HL-60 (cell line): ENCODE measurements around the gene FNIP1.
"Not testable (repeated sequence)": the region's sequence is repeated elsewhere in the genome, so short reads cannot be mapped to it uniquely, and the experiment has no call there.

Source experiments
- DNase-seq, 2 experiments: peaks; one replicate each; pipeline ENCODE4 v3.0.0-alpha.2; 2010 to 2020; ENCODE audit warnings: low read depth in 1 of 2, low spot score in 1 of 2
- H3K27ac ChIP-seq: fragments of 250-450 bp; sonication (Bioruptor Pico); replicated peaks from 2 replicates; pipeline ENCODE4 v1.5.1; 2020; ENCODE audit warnings: mild to moderate bottlenecking, moderate library complexity
- H3K27me3 ChIP-seq: fragments of 250-450 bp; sonication (Bioruptor Pico); 2 replicates; pipeline ENCODE4 v1.5.1; 2021; ENCODE audit warnings: mild to moderate bottlenecking, moderate library complexity; ENCODE audit not compliant: insufficient read depth, poor library complexity, severe bottlenecking
- H3K4me3 ChIP-seq: replicated peaks from 2 replicates; pipeline ENCODE4 v1.5.1; 2011; ENCODE audit warnings: mild to moderate bottlenecking, control low read depth, low read length; ENCODE audit not compliant: insufficient read depth
- GABPA ChIP-seq: IDR thresholded peaks from 2 replicates; pipeline ENCODE4 v1.6.1; 2012; ENCODE audit warnings: low read depth
- POLR2AphosphoS5 ChIP-seq: IDR thresholded peaks from 2 replicates; pipeline ENCODE4 v1.6.1; 2012; ENCODE audit warnings: low read depth
- SPI1 ChIP-seq: IDR thresholded peaks from 2 replicates; pipeline ENCODE4 v1.6.1; 2012; ENCODE audit warnings: low read depth, mild to moderate bottlenecking, borderline replicate concordance
- TF ChIP-seq, protein P1 (sequence below): IDR thresholded peaks from 2 replicates; pipeline ENCODE4 v1.6.1; 2012; ENCODE audit warnings: low read depth; ENCODE audit not compliant: insufficient replicate concordance
- TF ChIP-seq, protein P2 (sequence below): IDR thresholded peaks from one replicate; pipeline ENCODE4 v1.5.1; 2011; ENCODE audit warnings: low read length, control low read depth, inconsistent platforms; ENCODE audit not compliant: insufficient read depth

Gene FNIP1

DNA sequence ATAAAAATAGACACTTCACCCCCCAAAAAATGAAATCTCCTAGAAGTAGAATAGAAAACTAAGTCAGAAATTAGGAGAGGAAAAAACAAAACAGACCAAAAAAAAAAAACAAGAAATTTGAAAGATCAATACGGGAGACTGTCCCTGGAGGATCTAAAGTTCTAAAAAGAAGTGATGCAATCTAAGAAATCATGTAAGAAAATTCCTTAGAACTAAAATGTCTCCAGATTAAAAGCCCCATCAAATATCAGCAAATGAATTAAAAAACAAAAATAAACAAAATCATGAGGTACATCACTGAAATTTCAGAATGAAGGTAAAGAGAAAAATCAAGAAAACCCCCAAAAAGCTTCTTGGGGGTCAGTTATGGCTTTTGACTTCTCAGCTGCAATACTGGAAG is 13.5 kb downstream of the FNIP1 start:
- no peak for TF ChIP-seq GABPA
- TF ChIP-seq, protein P1, sequence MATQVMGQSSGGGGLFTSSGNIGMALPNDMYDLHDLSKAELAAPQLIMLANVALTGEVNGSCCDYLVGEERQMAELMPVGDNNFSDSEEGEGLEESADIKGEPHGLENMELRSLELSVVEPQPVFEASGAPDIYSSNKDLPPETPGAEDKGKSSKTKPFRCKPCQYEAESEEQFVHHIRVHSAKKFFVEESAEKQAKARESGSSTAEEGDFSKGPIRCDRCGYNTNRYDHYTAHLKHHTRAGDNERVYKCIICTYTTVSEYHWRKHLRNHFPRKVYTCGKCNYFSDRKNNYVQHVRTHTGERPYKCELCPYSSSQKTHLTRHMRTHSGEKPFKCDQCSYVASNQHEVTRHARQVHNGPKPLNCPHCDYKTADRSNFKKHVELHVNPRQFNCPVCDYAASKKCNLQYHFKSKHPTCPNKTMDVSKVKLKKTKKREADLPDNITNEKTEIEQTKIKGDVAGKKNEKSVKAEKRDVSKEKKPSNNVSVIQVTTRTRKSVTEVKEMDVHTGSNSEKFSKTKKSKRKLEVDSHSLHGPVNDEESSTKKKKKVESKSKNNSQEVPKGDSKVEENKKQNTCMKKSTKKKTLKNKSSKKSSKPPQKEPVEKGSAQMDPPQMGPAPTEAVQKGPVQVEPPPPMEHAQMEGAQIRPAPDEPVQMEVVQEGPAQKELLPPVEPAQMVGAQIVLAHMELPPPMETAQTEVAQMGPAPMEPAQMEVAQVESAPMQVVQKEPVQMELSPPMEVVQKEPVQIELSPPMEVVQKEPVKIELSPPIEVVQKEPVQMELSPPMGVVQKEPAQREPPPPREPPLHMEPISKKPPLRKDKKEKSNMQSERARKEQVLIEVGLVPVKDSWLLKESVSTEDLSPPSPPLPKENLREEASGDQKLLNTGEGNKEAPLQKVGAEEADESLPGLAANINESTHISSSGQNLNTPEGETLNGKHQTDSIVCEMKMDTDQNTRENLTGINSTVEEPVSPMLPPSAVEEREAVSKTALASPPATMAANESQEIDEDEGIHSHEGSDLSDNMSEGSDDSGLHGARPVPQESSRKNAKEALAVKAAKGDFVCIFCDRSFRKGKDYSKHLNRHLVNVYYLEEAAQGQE, result no peak
- TF ChIP-seq POLR2AphosphoS5, result no peak
- TF ChIP-seq, protein P2, sequence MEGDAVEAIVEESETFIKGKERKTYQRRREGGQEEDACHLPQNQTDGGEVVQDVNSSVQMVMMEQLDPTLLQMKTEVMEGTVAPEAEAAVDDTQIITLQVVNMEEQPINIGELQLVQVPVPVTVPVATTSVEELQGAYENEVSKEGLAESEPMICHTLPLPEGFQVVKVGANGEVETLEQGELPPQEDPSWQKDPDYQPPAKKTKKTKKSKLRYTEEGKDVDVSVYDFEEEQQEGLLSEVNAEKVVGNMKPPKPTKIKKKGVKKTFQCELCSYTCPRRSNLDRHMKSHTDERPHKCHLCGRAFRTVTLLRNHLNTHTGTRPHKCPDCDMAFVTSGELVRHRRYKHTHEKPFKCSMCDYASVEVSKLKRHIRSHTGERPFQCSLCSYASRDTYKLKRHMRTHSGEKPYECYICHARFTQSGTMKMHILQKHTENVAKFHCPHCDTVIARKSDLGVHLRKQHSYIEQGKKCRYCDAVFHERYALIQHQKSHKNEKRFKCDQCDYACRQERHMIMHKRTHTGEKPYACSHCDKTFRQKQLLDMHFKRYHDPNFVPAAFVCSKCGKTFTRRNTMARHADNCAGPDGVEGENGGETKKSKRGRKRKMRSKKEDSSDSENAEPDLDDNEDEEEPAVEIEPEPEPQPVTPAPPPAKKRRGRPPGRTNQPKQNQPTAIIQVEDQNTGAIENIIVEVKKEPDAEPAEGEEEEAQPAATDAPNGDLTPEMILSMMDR, result no peak
- TF ChIP-seq SPI1, result no peak

DNA sequence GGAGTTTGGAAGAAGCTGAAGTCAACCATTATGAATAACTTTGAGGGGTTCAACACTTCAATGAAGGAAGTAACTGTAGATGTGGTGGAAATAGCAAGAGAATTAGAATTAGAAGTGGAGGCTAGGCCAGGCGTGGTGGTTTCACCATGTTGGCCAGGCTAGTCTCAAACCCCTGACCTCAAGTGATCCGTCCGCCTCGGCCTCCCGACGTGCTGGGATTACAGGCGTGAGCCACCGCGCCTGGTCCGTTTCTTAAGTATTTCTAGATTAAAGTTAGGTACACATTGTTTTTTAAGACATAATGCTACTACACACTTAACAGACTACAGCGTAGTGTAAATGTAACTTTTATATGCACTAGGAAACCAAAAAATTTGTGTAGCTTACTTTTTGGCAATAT is 14.1 kb downstream of the FNIP1 start:
- no peak overlapping the region for H3K4me3 ChIP-seq
- no peaks in the 10 kb centered on the region for H3K27me3 ChIP-seq
- no peak for DNase-seq
- H3K27ac ChIP-seq, result no peak overlapping the region
- TF ChIP-seq SPI1 (no peak), GABPA (no peak), POLR2AphosphoS5 (no peak)
- TF ChIP-seq, protein P1, result no peak
- TF ChIP-seq, protein P2, result no peak

More for the DNA sequence above, 13.5 kb downstream of the FNIP1 start:
- no peak overlapping the region for H3K4me3 ChIP-seq
- DNase-seq, result no peak
- H3K27ac ChIP-seq, result no peak overlapping the region
- no peaks in the 10 kb centered on the region for H3K27me3 ChIP-seq

DNA sequence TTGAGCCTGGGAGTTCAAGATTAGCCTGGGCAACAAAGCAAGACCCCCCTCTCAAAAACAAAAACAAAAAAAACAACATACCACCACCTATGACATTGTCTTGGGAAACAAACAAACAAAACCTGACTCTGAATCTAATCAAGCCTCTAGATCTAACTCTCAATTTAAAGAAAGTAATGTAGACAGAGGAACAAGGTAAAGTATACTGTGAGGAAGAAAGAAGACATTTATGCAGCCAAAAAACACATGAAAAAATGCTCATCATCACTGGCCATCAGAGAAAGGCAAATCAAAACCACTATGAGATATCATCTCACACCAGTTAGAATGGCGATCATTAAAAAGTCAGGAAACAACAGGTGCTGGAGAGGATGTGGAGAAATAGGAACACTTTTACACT is 18.7 kb downstream of the FNIP1 start:
- not testable (repeated sequence) for DNase-seq, H3K4me3 ChIP-seq, H3K27ac ChIP-seq, H3K27me3 ChIP-seq

DNA sequence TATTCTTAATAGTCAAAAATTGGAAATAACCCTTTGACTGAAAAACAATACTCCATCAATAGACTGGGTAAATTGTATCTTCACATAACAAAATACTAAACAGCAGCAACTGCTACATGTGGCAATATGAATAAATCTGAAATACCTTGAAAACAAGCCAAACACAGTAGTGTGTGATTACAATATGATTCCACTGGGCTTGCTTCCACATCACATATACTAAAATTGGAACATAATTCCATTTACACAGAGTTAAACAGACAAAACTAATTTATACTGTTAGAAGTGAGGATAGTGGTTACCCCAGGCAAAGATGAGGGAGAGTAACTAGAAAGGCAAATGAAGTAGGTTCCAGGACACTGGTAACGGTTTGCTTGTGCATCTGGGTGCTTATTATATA is 20.4 kb downstream of the FNIP1 start:
- Histone ChIP-seq H3K27ac (no peak overlapping the region), H3K27me3 (no peaks in the 10 kb centered on the region)

DNA sequence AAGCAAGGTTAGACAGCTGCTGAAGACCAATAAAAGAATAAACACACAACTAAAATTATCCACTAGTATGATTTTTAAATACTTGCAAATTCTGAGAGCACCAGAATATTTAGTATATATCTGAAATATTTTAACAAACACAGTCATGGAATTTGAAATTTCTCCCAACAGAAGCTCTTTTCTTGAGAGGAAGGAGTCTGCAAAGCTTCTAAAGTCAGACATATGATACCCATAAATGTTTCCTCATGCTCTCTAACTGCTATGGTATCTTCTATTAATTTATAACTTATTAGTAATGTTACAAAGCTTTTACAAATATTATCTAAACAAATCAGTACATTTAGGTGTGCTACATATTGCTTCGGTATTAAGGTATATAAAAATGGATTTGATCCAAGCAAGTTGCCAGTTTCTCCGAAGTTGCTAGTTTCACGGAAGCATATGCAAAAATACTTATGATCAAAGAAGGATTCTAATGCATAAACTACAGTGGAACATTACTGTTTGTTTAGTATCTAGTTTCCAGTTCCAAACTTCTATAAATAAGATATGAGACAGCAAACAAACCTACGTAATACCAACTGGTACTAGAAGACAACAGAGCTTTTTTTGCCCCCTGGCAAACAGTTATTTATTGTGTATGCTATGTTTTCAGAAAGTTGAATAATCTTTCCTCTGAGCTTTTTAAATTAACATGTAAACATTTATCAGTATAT is 22.0 kb downstream of the FNIP1 start:
- Histone ChIP-seq H3K27me3 (no peaks in the 10 kb centered on the region), H3K27ac (no peak overlapping the region), H3K4me3 (no peak overlapping the region)
- TF ChIP-seq, protein P2, result no peak
- TF ChIP-seq GABPA (no peak), SPI1 (no peak), POLR2AphosphoS5 (no peak)
- TF ChIP-seq, protein P1, result no peak
- DNase-seq, result no peak

More for the DNA sequence above, 20.4 kb downstream of the FNIP1 start:
- H3K4me3 ChIP-seq, result no peak overlapping the region
- no peak for TF ChIP-seq SPI1
- no peak for DNase-seq
